C4-2B (cell line): Measurements from ENCODE around the gene PPP1R13B.

ENCODE experiments used
- H3K27ac ChIP-seq: fragments of 450-650 bp; 2 replicates; pipeline ENCODE4 v1.5.1; 2017
- ZFX ChIP-seq: fragments of 450-650 bp; IDR thresholded peaks from 2 replicates; pipeline ENCODE4 v1.6.1; 2017
- TF ChIP-seq, protein P1 (sequence below): fragments of 450-650 bp; conservative IDR thresholded peaks from 2 replicates; pipeline ENCODE4 v1.5.1; 2017; ENCODE audit warnings: mild to moderate bottlenecking

The PPP1R13B gene, protein sequence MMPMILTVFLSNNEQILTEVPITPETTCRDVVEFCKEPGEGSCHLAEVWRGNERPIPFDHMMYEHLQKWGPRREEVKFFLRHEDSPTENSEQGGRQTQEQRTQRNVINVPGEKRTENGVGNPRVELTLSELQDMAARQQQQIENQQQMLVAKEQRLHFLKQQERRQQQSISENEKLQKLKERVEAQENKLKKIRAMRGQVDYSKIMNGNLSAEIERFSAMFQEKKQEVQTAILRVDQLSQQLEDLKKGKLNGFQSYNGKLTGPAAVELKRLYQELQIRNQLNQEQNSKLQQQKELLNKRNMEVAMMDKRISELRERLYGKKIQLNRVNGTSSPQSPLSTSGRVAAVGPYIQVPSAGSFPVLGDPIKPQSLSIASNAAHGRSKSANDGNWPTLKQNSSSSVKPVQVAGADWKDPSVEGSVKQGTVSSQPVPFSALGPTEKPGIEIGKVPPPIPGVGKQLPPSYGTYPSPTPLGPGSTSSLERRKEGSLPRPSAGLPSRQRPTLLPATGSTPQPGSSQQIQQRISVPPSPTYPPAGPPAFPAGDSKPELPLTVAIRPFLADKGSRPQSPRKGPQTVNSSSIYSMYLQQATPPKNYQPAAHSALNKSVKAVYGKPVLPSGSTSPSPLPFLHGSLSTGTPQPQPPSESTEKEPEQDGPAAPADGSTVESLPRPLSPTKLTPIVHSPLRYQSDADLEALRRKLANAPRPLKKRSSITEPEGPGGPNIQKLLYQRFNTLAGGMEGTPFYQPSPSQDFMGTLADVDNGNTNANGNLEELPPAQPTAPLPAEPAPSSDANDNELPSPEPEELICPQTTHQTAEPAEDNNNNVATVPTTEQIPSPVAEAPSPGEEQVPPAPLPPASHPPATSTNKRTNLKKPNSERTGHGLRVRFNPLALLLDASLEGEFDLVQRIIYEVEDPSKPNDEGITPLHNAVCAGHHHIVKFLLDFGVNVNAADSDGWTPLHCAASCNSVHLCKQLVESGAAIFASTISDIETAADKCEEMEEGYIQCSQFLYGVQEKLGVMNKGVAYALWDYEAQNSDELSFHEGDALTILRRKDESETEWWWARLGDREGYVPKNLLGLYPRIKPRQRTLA

DNA sequence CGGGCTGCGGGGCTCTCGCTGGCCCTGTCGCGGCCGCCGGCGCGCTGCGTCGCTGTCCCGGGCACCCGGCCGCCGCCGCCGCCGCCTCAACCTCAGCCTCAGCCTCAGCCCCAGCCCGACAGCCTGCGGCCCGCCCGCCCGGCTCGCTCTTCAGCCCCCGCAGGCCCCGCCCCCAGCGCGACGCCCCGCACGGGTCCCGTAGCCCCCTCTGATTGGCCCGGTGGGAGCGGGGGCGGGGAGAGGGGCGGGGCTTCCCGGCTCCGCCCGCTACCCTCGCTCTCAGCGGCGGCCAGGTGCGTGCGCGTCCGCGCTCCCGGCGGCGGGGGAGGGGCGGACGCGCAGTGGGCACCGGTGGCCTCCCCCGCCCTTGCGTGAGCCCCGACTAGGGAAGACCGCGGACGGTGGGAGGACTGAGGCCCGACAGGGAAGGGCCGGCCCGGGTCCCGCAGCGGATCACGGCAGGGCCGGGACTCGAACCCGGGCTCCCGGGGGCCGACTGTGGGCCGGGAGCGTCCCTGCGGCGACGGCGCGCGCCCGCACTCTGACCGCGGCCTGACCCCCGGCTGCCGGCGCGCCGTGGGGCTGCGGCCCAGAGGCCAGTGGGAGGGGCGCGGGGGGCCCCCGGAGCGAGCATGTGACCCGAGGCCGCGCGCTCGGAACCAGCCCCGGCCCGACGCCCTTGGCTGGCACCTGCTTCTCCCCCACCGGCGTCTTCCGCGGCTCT lies at the start of gene PPP1R13B:
PPP1R13B (minus strand) TSS at position 125 of the 724 bp plus-strand sequence. CDS start 268 bp downstream, outside the sequence.
- H3K27ac ChIP-seq, result peak within 1 kb of the TSS; percentile 76
- TF ChIP-seq, protein P1, sequence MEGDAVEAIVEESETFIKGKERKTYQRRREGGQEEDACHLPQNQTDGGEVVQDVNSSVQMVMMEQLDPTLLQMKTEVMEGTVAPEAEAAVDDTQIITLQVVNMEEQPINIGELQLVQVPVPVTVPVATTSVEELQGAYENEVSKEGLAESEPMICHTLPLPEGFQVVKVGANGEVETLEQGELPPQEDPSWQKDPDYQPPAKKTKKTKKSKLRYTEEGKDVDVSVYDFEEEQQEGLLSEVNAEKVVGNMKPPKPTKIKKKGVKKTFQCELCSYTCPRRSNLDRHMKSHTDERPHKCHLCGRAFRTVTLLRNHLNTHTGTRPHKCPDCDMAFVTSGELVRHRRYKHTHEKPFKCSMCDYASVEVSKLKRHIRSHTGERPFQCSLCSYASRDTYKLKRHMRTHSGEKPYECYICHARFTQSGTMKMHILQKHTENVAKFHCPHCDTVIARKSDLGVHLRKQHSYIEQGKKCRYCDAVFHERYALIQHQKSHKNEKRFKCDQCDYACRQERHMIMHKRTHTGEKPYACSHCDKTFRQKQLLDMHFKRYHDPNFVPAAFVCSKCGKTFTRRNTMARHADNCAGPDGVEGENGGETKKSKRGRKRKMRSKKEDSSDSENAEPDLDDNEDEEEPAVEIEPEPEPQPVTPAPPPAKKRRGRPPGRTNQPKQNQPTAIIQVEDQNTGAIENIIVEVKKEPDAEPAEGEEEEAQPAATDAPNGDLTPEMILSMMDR, result no peak
- peak; percentile 41; the same call in 1 of the 2 replicates for TF ChIP-seq ZFX

DNA sequence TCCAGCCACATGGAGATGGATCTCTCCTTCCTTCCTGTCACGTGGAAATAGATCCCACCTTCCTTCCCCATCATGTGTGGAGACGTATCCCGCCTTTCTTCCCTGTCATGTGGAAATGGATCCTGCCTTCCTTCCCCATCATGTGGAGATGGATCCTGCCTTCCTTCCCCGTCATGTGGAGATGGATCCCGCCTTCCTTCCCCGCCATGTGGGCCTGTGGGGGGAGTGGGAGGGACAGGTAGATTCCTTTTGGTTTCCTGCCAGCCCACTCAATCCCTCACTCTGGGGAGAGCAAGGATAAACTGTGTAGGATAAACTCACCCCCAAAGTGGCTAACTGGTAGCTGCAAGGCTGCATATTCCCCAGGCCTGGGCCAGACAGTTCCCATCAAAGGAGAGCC lies 49.2 kb upstream of the PPP1R13B start:
- no peak overlapping the region for H3K27ac ChIP-seq
- TF ChIP-seq, protein P1, result no peak
- no peak for TF ChIP-seq ZFX

DNA sequence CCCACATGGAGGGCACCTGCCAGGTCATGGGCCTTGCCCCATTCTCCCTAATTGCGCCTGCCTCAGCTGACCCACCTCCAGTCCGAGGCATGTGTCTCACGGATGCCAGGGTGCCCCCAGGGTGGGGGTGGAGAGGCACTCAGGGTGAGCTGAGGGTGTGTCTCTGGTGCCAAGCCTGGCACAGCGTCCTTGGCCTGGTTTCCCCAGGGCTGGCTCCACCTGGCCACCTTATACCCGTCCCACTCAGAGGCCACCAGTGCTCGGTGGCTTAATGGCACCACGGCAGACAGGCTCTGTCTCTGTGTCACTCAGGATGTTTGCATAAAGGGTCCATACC lies 47.3 kb upstream of the PPP1R13B start:
- H3K27ac ChIP-seq, result no peak overlapping the region
- TF ChIP-seq, protein P1, result no peak
- TF ChIP-seq ZFX, result no peak

DNA sequence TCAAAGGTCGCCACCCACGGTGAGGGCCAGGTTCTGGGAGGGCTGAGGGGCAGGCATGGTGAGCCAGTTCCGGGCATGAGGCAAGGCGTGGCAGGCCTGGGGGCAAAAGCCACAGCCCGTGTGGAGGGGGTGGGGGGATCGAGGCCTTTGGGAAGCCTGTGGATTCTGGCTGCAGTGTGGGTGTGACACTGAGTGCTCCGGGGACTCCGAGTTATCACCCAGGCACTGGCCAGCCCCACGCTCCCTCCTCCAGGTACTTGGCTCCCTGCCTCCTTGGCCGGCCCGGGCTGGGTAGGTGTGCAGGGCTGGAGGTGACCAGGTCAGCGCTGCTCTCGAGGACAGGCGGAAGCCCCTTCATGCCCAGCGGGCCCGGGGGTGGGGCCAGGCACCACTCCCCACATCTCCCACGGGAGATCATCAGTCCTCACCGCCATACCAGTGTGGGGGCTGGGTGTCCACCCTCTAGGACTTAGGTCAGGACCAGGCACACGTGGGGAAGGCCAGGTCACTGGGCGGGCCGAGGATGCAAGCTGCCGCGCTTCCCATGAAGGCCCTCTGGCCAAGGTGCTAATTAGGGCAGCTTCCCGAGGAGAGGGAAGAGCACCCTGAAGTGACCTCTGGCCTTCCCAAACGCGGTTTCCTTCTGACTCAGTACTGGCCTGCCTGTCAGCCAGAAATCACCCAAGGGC lies 46.8 kb upstream of the PPP1R13B start:
- TF ChIP-seq, protein P1, result no peak
- TF ChIP-seq ZFX, result no peak
- no peak overlapping the region for H3K27ac ChIP-seq

DNA sequence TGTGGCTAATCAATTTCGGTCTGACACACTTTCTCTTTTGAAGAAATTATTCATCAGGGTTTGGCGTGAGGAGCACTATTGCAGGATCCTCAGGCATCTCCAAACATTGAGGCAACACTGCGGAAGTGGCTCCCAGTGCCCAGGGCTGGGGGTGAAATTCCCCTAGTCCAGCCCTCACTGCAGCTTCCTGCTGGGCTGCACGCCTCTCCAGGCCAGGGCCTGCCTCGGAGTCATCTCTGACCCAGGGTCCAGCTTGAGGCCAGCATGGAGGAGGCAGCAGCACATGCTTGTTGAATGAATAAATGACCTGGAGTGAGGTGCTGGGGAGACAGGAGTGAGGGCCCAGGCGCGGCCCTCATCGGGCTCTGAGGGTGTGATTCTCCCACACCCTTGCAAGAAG lies 44.9 kb upstream of the PPP1R13B start:
- TF ChIP-seq ZFX, result no peak
- TF ChIP-seq, protein P1, result no peak
- peak overlapping the region; percentile 77 for H3K27ac ChIP-seq

DNA sequence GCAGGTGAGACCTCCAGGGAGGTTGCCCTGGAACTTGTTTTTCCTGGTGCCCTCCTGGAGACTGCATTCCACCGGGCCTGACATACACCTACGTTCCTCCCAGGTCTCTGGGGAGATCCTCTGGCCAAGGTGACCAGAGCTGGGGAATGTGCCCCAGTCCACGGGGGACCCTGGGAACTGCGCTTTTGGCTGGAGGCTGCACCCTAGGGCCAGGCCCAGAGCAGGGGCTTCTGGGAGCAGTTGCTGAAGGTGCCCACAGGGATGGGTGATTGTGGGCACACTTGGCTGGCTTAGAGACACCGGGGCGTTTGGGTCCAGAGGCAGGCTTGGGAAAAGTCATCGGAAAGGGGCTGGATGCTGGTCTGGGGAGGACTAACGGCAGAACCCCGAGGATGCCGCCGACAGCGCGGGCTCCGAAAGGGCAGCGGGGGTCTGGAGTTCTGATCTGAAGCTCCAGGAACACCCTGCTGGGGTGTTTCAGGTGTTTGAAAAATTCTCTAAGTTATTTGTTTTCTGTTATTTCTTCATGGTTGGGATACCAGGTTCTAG lies 44.4 kb upstream of the PPP1R13B start:
- no peak for TF ChIP-seq ZFX
- TF ChIP-seq, protein P1, result no peak
- peak overlapping the region; percentile 77 for H3K27ac ChIP-seq
